GM18870 (cell line): ENCODE results near the gene CABLES1.

ENCODE experiments used
- ATAC-seq: cut with Tn5 transposase; IDR thresholded peaks from one replicate; pipeline ENCODE4 v1.9.1; 2021; ENCODE audit warnings: moderate library complexity; ENCODE audit not compliant: unreplicated experiment

Gene CABLES1

DNA sequence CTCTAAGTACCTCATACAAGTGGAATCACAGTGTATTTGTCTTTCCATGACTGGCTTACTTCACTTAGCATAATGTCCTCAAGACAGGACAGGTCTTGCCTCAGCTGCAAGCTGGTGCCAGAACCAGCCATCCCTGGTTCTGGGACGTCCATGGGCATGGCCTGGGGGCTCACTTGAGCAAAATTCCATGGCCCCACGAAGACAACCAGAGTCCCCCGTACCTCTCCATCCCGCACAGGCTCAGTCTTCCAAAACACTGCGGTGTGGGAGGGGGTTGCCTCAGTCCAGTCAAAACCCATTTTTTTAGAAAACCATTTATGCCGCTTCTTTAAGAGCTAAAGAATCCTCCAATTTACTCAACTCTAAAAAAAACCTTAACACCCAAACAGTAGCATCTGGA, 21.7 kb upstream of the CABLES1 start:
- ATAC-seq: no peak

DNA sequence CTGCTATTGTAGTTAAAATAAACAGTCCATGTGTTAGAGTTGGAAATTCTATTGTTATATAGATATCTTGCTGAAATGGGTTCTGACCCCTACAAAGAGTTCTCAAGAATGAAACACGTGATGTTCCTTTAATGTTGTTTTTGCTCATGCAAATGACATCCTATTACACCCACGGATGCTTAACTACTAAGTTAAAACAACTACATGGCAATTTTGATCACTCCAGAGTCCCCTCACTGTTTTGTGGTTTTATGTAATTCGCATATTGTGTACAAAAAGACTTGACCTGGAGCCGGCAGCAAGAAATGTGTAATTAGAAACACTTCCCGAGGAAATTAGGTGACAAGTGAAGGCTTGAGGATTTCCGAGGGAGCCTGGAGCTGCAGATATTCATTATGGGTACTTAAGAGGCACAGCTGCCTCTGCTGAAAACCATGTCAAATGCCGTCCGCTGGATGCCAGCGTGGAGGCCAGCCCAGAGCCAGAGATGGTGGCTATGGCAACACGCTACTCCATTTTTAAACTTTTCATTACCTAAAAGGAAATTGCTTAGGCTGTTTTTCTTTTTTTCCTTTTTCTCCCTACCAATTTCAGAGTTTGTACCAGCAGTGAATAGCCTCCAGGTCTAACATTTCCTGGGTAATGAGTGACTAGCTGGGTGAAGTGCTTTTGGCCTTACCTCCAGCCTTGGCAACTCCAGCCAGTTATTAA, 21.0 kb upstream of the CABLES1 start:
- no peak for ATAC-seq

DNA sequence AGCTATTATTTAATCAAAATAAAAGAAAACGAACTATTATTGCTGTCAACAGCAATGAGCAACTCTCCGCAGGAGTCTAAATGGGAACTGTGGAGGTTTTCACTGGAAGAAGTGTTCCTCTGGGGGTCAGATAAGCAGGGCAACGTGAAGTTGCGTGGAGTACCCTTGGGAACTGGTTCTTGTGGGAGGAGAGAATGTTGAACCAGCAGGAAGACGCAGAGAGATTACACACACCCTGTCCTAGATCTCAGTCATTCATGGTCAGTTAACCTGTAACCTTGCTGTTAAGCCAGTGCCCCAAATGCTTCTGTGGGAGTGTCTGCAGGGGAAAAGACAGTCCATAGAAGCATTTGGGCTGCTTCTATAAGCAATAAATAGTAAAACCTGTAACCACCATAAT, 20.4 kb upstream of the CABLES1 start:
- no peak for ATAC-seq

DNA sequence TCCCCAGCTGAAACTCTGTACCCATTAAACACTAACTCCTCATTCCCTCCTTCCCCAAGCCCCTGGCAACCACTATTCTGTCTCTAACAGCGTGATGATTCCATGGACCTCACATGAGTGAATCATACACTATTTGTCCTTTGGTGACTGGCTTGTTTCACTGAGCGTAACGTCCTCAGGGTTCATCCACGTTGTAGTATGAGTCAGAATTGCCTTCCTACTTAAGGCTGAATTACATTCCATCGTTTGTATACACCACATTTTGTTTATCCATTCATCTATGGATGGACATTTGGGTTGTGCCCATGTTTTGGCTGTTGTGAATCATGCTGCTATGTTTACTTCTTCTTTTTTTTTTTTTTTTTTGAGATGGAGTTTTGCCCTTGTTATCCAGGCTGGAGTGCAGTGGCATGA, 19.6 kb upstream of the CABLES1 start:
- no peak for ATAC-seq

DNA sequence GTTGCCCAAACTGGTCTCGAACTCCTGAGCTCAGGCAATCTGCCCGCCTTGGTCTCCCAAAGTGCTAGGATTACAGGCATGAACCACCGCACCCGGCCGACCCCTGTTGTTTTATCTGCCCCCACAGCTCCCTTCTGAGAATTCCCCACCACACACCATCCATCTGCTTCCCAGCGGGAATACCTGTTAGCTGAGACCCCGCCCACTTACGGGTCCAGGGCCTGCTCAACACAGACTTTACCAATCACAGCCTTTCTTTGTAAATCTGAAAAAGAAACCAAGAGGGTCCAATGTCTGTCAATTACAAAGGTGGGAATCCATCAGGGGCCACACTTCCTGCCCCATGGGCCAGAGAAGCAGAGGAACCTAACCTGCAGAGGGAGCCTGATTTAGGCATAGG, 14.2 kb upstream of the CABLES1 start:
- ATAC-seq: no peak

- no peak for ATAC-seq
Measured at GRCh38 chr18:23122334-23123229, 12.7 kb upstream of the CABLES1 start.

DNA sequence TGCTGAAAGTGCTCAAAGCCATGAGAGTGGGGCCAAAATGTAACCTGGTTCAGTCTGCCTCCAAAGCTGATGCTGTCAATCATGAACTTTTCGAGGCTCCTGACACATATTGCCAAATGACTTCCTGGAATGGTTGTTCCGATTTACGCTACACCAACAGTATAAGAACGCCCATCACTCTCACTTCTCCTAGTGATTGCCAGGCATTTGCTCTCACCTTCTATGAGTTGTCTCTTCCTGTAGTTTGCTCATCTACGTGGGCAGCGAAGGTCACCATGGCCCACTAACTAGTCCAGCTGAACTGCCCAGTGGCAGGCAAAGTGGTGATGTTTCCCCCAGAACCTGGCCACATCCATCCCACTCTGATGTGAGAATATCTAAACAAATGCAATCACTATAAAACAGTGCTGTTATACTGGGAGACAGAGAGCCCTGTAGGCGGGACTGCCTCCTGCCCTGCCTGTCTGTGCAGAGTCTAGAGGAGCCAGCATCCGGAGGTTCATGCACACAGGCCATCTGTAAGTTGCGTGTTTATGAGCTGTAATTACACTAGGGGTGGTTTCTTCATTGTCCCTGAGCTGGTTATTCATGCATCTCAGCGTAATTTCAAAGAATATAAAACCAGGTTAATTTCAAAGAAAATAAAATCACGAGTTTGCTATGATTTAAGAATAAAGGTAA, 8.8 kb upstream of the CABLES1 start:
- no peak for ATAC-seq

DNA sequence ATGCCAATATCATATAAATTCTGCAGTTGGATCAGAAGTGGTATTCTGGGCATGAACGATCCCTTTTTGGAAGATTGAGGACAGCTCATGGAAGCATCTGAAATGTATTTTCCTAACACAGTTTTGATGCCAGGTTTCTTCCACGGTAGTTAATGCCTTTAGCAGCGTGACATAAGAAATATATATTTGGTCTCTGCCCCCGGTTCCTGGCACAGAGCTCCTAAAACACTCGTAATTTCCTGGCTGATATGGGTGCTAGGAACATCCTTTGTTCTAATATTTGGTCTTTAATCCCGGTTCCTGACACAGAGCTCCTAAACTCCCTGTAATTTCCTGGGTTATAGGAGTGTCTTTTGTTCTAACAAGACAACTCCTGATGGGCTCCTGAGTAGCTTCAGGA, 8.2 kb upstream of the CABLES1 start:
- no peak for ATAC-seq

DNA sequence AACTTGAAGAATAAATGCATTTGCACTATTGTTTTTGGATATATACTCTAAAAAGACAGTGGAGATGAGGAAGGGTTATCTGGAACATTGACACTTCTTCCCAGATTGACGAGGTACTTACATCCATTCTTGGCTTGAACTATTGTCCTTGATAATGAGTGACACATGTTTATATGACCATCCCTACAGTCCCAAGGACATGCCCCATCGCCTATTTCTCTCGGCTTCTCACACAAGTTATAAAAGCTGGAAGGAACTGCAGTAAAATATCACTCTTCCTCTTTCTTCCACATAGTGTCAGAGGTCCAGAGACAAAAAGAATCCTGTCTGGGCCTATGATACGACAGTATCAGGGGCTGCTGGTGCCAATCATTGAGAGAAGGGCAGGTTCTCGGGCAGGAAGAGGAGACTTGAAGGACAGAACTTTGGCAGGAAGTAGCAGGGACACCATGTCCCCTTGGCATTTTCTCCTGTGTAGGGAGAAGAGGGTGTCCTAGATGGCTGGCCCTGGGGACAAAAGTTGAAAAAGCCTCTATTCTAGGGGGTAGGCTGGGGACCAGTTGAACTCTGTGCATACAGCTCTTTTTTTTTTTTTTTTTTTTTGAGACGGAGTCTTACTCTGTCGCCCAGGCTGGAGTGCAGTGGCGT, 5.8 kb upstream of the CABLES1 start:
- no peak for ATAC-seq

GRCh38 chr18:23131693-23132319, 3.5 kb upstream of the CABLES1 start:
- ATAC-seq: no peak

DNA sequence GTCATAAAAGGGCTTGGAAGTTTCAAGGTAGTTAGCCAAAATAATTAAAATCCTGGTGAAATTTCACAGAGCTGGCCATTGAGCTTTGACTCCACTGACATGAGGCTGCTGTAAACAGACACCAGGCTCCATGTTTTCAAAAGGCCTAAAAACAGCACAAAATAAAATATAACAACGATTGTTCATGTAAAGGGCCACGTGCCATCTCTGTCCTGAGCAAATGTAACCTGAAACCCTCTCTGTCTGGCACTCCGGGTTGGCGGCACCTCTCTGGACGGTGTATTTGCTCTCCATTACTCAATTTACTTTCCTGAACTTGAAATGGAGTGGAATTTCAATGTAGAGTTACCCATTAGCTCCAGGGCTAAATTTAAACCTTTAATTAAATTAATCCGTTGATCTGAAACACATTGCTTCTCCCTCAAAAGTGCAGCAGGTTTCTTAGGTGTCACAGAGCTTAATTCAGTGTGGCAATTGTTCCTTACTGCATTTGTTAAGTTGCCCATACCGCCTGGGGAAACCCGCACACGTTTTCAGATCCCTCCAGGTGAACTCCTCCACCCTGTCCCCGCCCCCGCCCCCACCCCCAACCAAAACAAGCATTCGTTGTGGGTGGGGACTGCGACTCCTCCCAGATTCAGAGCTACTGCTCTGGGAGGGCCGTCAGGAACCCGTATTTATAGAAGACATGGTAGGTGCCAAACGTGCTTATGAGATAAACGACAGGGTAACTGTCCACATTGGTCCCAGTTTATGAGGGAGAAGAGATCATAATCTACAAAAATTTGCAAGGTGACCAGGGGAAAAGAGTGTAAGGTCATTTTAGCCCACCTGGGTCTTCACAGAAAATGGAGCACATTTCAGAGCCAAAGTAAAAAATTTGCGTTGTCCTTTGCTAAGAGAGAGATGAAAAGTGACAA, 1.2 kb upstream of the CABLES1 start:
- ATAC-seq: peak; percentile 34

- no peak for ATAC-seq
Measured at GRCh38 chr18:23135550-23136325, 453 bp downstream of the CABLES1 start.

DNA sequence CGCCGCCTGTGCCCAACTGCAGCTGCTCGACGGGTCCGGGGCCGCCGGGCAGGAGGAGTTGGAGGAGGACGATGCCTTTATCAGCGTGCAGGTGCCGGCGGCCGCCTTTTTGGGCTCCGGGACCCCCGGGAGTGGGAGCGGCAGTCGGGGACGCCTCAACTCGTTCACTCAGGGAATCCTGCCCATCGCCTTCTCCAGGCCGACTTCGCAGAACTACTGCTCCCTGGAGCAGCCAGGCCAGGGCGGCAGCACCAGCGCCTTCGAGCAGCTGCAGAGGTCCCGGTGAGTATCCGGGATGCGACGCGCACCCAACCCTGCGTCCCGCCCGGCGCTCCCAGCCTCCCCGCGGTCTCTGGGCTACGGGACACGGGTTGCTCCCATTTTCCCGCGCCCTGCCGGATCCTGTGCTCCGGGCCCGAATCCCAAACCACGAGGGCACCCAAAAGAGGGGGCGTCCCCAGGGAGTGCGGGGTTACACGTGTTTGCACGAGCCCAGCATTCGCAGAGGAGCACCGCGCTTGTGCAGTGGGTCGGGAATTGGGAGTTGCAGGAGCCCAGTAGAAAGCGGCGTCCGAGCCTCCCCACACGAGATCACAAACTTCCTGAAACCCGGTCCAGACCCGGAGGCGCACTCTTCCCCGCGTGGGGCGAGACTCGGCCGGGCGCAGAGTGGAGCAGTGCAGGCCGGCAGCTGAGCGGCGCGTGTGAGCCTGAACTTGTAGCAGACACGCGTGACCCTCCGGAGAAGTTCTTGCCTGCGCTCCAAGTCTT, 1.2 kb downstream of the CABLES1 start:
- no peak for ATAC-seq

DNA sequence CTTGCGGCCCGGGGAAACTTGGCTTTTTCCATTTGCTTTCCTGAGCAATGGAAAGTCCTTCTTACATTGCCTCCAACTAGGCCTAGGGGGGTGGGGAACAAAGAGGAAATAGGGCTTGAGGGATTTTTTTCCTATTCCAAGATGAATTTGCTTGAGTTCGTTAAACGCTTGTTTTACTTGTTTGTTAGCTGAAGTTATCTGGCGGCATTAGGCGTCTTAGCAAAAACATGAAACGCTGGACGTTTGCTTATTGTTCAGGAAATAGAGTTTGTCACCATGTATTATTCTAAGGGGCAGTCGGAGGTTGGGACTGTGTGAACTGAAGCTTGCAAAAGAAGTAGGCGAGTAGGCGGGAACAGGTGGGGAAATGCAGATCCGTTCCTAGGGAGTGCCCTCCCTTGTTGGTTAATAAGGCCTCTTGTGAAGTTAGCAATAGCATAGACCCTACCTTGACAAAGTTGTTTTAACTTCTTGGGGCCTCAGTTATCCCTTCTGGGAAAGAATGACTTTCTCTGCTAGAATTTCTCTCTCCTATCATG, 1.9 kb downstream of the CABLES1 start:
- no peak for ATAC-seq

- ATAC-seq: no peak
Measured at GRCh38 chr18:23137788-23138216, 2.5 kb downstream of the CABLES1 start.

DNA sequence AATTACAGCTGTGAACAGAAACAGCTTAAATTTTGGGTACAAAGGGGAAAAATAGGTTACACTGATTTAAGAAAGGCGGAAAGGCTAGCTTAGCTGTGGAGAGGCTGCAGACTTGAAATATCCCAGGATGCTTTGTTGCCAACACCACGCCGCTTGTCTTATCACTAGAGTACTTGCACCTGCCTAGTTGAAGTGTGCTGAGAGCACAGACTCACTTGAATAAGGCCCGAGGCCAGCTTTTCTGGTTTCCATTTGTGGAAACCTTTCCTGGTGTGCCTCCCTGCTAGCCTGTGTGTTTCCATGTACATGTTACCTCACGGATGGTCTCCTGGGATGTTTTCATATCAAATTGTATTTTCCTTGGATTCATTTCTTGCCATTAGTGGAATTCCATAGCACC, 3.2 kb downstream of the CABLES1 start:
- ATAC-seq: no peak

- no peak for ATAC-seq
Measured at GRCh38 chr18:23141104-23141999, 6.1 kb downstream of the CABLES1 start.
